ENCODE results near the gene DHX9. TPM values are rescaled to one million over a fixed set of nuclear protein-coding genes. Genes with fewer than 3 reads are reported as not detected.

DHX9 gene
- total and polyA plus RNA-seq, 9 of the 15 experiments (the other 6 are each of a cell fraction or from before 2014, with no cell fraction given): 100 to 409 (median 294) TPM

- no peak for TF ChIP-seq SRSF9 (IDR thresholded peaks at IDR 0.05; ENCODE audit: borderline replicate concordance, low read depth, low read length)
- TF ChIP-seq MTA3 (IDR thresholded peaks at IDR 0.05; ENCODE audit: borderline replicate concordance): no peak
- TF ChIP-seq ZNF699 (CRISPR knock-in tag; IDR thresholded peaks at IDR 0.05; ENCODE audit: insufficient replicate concordance): no peak
- 0 out of 2 replicates have a peak, but pooled peaks have one; percentile 17 for TF ChIP-seq FOSL1 (tag; conservative IDR thresholded peaks at IDR 0.05)
- TF ChIP-seq MITF (IDR thresholded peaks at IDR 0.05): no peak
- TF ChIP-seq TCF7L2 (IDR thresholded peaks at IDR 0.05; ENCODE audit: low read depth, low read length): no peak
- no peak for TF ChIP-seq ELF4 (CRISPR knock-in tag; IDR thresholded peaks at IDR 0.05)
- TF ChIP-seq POU5F1 (IDR thresholded peaks at IDR 0.05; ENCODE audit: borderline replicate concordance, low read depth, low read length, partially characterized antibody): no peak
- no peak for TF ChIP-seq POLR2B (IDR thresholded peaks at IDR 0.05; ENCODE audit: low read depth, partially characterized antibody)
- TF ChIP-seq DLX4 (CRISPR knock-in tag; IDR thresholded peaks at IDR 0.05): no peak
- TF ChIP-seq RAD21 (CRISPR knock-in tag; conservative IDR thresholded peaks at IDR 0.05 in 1 of 2, IDR thresholded peaks at IDR 0.05 in 1 of 2): peak in 1 of 2 experiments; percentile 26; a peak in 1 of 4 replicates
- TF ChIP-seq HMBOX1 (IDR thresholded peaks at IDR 0.05): no peak
- TF ChIP-seq FOXK2 (conservative IDR thresholded peaks at IDR 0.05 in 1 of 2, IDR thresholded peaks at IDR 0.05 in 1 of 2; ENCODE audit: low read depth in 2 of 2): no peak
- no peak for TF ChIP-seq BHLHE40 (IDR thresholded peaks at IDR 0.05; ENCODE audit: low read length)
- no peak for TF ChIP-seq SIRT6 (IDR thresholded peaks at IDR 0.05; ENCODE audit: low read depth, low read length)
- peak; percentile 87 for TF ChIP-seq ZNF384 (IDR thresholded peaks at IDR 0.05; ENCODE audit: low read depth, low read length)
Observed at GRCh38 chr1:182809414-182809957, 29.7 kb upstream of the DHX9 start (continued).

Measured in K562 (cell line).